HG02870 (cell line): ENCODE measurements around the gene LRRN1.
"Not testable (repeated sequence)": the region's sequence is repeated elsewhere in the genome, so short reads cannot be mapped to it uniquely, and the experiment has no call there.

ENCODE experiments used
- ATAC-seq: cut with Tn5 transposase; IDR thresholded peaks from one replicate; pipeline ENCODE4 v1.9.1; 2021; ENCODE audit warnings: mild to moderate bottlenecking, moderate library complexity; ENCODE audit not compliant: unreplicated experiment

LRRN1 gene

DNA sequence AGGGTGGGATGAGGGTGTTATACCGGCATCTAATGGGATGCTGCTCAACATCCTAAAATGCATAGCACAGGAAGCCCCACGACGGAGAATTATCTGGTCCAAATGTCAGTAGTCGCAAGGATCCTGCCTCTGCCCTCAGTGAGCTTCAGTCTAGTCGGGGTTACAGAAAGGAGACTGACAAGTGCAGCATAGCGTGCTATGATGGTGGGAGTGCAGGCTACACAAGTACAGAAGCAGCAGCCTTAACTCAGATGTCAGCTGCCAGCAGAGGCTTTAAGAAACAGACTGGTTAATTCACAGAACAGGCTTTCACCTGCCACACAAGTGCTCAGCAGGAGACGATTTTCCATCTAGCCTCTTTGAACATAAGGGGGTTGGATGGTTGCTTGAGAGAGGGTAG lies 6.9 kb downstream of the LRRN1 start:
- ATAC-seq = no peak

DNA sequence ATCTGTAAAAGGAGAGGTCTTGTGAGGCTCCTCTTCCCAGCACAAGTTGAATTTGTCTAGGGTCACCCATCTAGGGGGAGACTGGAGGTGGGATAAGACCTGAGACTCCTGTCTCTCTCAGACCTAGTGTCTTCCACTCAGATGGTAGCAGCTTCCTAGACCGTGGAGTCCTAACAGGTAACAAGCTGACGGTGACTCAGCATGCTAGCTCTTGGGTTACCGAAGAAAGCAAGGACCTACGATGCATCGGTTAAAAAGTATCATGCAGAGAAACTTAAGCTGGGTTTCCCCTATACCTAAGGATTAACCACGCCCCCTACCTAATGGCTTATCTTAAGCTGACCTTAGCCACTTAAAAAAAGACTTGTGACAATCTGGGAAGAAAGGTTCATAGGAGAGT lies 7.6 kb downstream of the LRRN1 start:
- no peak for ATAC-seq

DNA sequence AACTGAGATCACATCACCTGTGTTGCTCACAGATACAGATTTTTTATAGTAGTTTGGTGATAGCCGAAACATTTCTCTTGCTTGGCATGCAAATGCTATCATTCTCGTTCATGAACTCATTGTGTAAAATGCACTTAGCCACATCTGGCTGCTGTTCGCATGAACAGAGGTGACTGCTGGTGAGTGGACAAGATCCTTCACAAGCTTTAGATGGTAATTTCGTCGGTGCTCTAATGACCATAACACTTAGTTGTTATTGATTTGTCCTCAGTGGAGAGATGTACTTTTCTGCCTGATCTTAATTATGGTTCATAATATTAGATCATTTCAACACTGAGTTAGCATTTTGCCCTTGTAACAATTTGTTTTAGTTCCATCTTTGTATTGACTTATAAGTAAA lies 13.8 kb downstream of the LRRN1 start:
- ATAC-seq = no peak

- no peak for ATAC-seq
Measured at GRCh38 chr3:3815206-3815605, 16.0 kb downstream of the LRRN1 start.

DNA sequence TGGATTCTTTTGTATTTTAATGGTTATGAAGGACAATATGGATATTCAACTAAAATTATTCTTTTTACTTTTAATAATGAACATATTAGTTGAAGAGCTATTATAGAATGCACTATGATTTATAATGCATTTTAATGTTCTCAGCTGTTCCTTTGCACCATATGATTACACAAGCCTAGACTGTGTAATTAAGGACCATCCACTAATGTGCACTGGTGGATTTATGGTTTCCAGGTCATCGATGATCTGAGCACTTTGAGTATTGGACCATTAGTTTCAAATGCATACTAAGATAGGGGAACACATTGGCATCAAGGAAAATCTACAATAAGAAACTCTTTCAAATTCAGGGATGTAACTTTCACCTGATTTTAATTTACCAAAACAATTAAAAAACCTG lies 16.8 kb downstream of the LRRN1 start:
- no peak for ATAC-seq

DNA sequence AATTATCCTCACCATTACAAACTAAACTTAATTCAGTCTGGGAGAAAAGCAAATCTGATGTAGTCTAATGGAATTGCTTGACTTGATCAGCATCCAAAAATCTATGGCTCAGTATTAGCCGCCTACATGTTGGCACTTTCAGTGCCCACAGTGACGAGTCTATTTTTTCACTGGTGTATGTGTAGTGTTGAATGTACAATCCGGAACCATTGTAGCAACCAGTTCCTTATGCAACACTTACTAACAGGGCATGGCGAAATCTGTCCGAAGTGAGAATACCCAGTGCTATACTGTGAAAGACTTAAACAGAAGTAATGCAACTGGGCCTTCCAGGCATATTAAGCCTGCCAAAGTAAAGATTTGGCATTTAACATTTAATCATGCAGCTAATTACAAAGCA lies 18.6 kb downstream of the LRRN1 start:
- no peak for ATAC-seq

DNA sequence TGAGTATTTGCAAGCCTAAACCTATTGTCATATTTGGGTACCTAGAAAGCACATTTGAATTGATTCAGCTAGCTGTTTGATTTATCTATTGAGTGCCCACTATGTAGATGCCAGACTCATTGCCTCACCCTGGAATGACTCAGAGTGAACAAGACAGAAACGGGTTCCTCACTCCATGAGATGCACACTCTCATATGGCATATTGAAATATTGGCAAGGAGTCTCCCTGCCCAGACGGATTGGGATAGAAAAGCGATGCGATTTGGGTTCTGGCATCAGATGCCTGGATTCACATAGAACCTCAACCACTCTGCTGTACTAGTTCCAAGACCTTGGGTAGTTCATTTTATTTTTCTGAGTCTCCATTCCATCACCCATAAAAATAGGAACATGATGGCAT lies 22.5 kb downstream of the LRRN1 start:
- ATAC-seq = no peak

DNA sequence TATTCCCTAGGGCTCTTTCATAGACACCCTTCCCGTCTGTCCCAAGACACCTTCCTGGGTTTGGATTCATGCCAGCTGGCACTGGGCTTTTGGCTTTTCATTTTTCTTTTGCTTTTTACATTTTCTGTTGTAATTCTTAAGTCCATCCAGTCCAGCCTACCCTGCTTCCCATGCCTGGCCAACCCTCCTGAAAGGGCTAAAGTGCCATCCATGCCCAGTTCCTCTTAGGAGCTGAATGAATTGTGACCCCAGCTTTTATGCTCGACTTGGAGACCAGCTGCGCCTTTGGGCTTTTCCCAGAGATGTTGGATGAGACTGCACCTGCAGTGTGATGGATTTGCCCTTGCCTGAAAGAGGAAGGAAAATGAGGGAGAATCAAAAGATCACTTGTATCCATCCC lies 25.8 kb downstream of the LRRN1 start:
- no peak for ATAC-seq

DNA sequence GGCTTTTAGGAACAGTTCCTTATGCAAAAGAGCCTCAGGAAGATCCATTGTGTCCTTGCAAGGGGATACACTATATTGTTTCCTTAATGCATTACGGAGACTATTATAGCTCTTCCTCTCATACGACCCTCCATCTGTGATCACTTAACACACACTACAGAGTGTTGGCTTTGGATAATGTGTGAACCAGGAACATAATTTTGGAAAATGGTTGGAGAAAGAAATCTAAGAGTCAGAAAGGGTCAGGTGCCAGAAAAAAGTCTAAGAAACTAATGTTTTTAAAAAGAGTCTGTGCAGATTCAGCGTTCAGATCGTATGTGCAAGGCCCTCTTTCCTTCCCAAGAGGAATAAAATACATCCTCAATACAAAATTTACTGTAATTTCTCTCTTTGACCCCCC lies 27.3 kb downstream of the LRRN1 start:
- ATAC-seq = no peak

GRCh38 chr3:3827111-3827510 lies 27.9 kb downstream of the LRRN1 start:
- no peak for ATAC-seq

DNA sequence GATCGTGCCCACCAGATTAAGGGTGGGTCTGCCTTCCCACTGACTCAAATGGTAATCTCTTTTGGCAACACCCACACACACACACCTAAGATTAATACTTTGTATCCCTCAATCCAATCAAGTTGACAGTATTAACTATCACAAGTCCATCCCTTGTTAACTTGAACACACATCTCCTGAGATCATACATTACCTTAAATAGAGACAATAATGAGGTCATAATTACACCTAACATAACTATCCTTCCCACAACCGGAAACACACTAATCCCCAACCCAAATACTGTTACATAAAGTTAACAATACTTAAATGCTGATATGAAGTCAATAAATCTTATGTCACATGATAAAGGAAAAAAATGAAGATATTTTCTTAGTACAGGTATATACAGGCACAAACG lies 29.2 kb downstream of the LRRN1 start:
- ATAC-seq = not testable (repeated sequence)

- no peak for ATAC-seq
Measured at GRCh38 chr3:3836845-3837244, 37.6 kb downstream of the LRRN1 start.

- no peak for ATAC-seq
Measured at GRCh38 chr3:3842356-3842755, 43.1 kb downstream of the LRRN1 start.

GRCh38 chr3:3847994-3848922 lies 49.0 kb downstream of the LRRN1 start:
- ATAC-seq = no peak

DNA sequence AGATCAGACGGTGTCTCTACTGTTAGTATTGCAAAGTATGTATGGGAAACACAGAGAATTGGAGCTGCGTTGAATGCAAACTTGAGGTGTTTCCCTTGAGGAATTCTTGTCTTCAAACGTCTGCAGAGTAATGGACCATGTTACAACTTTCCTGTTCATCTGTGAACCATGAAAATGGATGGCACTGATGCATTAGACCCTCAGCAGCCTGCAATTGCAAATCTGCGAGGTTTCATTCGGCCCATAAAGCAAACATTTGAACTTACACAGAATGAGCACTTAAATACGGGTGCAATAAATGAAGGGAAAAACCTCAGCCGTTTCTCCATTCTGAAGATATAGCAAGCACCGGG lies 49.7 kb downstream of the LRRN1 start:
- no peak for ATAC-seq

GRCh38 chr3:3851621-3852323 lies 52.5 kb downstream of the LRRN1 start:
- ATAC-seq = peak; percentile 99

DNA sequence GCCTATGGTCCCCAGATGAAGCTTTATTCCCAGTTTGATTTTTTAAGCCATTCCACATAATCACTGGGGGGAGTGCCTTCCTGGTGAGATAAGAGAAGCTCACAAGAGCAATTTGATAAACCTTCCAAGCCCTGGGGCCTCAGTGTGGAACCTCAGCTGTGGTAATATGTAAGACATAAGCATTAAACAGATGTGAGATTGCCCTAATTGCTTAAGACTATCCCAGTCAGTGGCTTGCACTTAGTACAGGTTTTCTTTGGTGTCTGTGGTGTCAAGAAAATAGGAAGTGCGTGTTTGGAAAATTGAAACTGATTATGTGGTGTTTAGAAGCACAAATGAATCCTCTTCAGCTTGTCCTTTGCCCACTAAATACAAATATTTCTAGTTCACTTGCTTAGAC lies 54.3 kb downstream of the LRRN1 start:
- ATAC-seq = no peak

DNA sequence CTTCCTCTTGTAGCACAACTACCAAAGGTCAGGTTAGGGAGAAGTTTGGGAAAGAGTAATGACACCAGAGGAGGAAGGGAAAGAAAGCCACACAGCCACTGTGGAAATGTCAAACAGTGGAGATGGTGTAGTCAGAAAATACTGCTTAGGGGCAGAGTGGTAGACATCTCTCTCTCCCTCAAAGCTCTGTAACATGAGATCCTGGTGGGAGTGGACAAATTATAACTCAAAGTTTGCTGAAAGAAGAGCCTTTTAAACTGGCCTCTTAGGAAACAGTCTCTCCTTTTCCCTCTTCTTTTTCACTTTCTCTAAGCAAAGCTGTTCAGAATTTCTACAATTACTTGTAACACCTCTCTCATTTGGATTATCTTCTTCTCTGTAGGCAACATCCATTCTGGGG lies 55.8 kb downstream of the LRRN1 start:
- no peak for ATAC-seq

GRCh38 chr3:3860235-3860634 lies 61.0 kb downstream of the LRRN1 start:
- no peak for ATAC-seq

DNA sequence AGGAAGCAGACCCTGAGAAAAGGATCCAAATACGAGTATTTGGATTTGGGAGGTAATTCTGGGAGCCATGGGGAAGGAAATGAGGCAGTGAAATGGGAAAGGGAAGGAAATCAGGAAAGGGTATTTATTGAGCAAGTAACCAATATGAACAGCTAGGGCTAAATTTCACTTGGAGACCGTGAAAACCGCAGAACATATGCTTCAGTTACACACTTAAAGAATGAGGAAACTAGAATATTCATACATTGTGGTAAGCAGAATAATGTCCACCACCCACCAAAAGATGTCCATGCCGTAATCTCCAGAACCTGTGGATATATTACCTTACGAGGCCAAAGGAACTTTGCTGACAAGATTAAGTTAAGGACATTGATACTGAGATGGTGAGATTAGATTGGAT lies 63.3 kb downstream of the LRRN1 start:
- no peak for ATAC-seq

DNA sequence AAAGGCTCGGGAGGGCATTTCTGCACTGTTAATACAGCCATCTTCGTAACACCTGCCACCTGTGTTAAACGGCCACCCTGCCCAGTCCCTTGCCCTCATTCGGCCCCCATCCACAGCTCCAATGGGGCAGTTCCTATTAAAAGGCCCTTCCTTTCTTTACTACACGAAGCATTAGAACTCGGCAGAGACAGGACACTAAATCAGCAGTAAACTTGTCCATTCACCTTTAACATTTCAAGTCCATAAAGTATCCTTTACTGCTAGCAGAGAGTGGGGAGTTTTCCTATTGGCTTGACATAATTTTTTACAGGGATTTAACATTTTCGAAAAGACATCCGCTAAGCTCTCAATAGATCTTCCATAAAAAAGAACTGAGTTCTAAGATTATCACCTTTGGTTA lies 76.3 kb downstream of the LRRN1 start:
- ATAC-seq = no peak

- no peak for ATAC-seq
Measured at GRCh38 chr3:3881050-3881449, 81.8 kb downstream of the LRRN1 start.
